ENCODE results near the gene ELF3.

- TF ChIP-seq, protein P1, sequence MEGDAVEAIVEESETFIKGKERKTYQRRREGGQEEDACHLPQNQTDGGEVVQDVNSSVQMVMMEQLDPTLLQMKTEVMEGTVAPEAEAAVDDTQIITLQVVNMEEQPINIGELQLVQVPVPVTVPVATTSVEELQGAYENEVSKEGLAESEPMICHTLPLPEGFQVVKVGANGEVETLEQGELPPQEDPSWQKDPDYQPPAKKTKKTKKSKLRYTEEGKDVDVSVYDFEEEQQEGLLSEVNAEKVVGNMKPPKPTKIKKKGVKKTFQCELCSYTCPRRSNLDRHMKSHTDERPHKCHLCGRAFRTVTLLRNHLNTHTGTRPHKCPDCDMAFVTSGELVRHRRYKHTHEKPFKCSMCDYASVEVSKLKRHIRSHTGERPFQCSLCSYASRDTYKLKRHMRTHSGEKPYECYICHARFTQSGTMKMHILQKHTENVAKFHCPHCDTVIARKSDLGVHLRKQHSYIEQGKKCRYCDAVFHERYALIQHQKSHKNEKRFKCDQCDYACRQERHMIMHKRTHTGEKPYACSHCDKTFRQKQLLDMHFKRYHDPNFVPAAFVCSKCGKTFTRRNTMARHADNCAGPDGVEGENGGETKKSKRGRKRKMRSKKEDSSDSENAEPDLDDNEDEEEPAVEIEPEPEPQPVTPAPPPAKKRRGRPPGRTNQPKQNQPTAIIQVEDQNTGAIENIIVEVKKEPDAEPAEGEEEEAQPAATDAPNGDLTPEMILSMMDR (IDR thresholded peaks at IDR 0.05) = peak in 3 of 4 experiments; percentile 39 to 56 (median 41)
- TF ChIP-seq POLR2A (IDR thresholded peaks at IDR 0.05) = no peak
- no peak for TF ChIP-seq POLR2AphosphoS5 (IDR thresholded peaks at IDR 0.05)
Observed at GRCh38 chr1:202005958-202006357, 4.4 kb upstream of the ELF3 start.
